GM12878 (cell line): ENCODE data around the gene C19orf47. TPM values are rescaled to one million over a fixed set of nuclear protein-coding genes. Genes with fewer than 3 reads are reported as not detected.

Experiments used
- ATAC-seq: fragments of 200-7000 bp; cut with Tn5 transposase; 3 replicates; pipeline ENCODE4 v1.9.1; 2020; ENCODE audit warnings: mild to moderate bottlenecking, moderate library complexity
- BruUV-seq: library from RNA; stranded (reverse); fragments of 400-500 nt; replicated peaks from 2 replicates; lab custom pipeline; 2021; lab: Mats Ljungman, UMichigan
- CTCF ChIA-PET: fragments of 300-600 bp; sonication (Branson Sonifier 250); formaldehyde crosslinking; extraction: SDS; loops from one replicate; lab custom pipeline; 2021; ENCODE audit warnings: inconsistent platforms; lab: Yijun Ruan, JAX
- POLR2A ChIA-PET: fragments of 350-600 bp; formaldehyde crosslinking; extraction: SDS; loops from one replicate; lab custom pipeline; 2021; ENCODE audit warnings: inconsistent platforms; lab: Charles Lee
- RAD21 ChIA-PET: fragments of 300-600 bp; sonication (Branson Sonifier 250); formaldehyde crosslinking; loops from one replicate; lab custom pipeline; 2023; ENCODE audit warnings: antibody characterized with exemption; ENCODE audit not compliant: unreplicated experiment; lab: Charles Lee
- SMC1A ChIA-PET: fragments of 300-600 bp; sonication (Branson Sonifier 250); formaldehyde crosslinking; loops from one replicate; lab custom pipeline; 2023; ENCODE audit not compliant: unreplicated experiment, uncharacterized antibody; lab: Charles Lee
- DNase-seq: peaks from one replicate; pipeline ENCODE4 v3.0.0-alpha.2; 2011; ENCODE audit warnings: low read depth, low spot score
- FAIRE-seq: peaks from 3 replicates; lab custom pipeline; 2011; peaks lifted over from hg19 to GRCh38; lab: Jason Lieb, UNC
- H2AFZ ChIP-seq: 2 replicates; pipeline ENCODE4 v1.6.0; 2011; ENCODE audit warnings: low read depth, low read length, control low read depth; ENCODE audit not compliant: control insufficient read depth
- H3K27ac ChIP-seq: 2 replicates; pipeline ENCODE4 v1.5.1; 2011; ENCODE audit warnings: control low read depth; ENCODE audit not compliant: control insufficient read depth, insufficient read depth
- H3K27me3 ChIP-seq, 2 experiments: replicated peaks in 1 of 2; 2 replicates each; pipeline versions ENCODE4 v1.6.0 to v1.6.1; 2011; ENCODE audit warnings: low read length in 1 of 2; ENCODE audit not compliant: control insufficient read depth in 2 of 2, insufficient read depth in 2 of 2
- H3K36me3 ChIP-seq, 2 experiments: 2 replicates each; pipeline ENCODE4 v1.5.1; 2011; ENCODE audit warnings: low read length in 1 of 2; ENCODE audit not compliant: control insufficient read depth in 2 of 2, insufficient read depth in 2 of 2
- H3K4me1 ChIP-seq: 2 replicates; pipeline ENCODE4 v1.6.1; 2011; ENCODE audit warnings: mild to moderate bottlenecking, low read length, moderate library complexity, mixed read lengths; ENCODE audit not compliant: control insufficient read depth, insufficient read depth
- H3K4me2 ChIP-seq: 2 replicates; pipeline ENCODE4 v1.6.0; 2011; ENCODE audit warnings: control low read depth; ENCODE audit not compliant: control insufficient read depth, insufficient read depth
- H3K4me3 ChIP-seq: fragments of 200-600 bp; sonication (generic); 2 replicates; pipeline ENCODE4 v1.5.1; 2016
- H3K79me2 ChIP-seq: 2 replicates; pipeline ENCODE4 v1.6.0; 2011; ENCODE audit warnings: low read length; ENCODE audit not compliant: control insufficient read depth, insufficient read depth
- H3K9ac ChIP-seq: 2 replicates; pipeline ENCODE4 v1.8.0; 2011; ENCODE audit warnings: low read length, control low read depth, mixed read lengths; ENCODE audit not compliant: control insufficient read depth, insufficient read depth
- H3K9me3 ChIP-seq: replicated peaks from 3 replicates; pipeline ENCODE4 v1.5.1; 2011; ENCODE audit warnings: mild to moderate bottlenecking, low read length; ENCODE audit not compliant: control insufficient read depth, insufficient read depth
- H4K20me1 ChIP-seq: 2 replicates; pipeline ENCODE4 v1.6.0; 2011; ENCODE audit not compliant: control insufficient read depth, insufficient read depth
- BHLHE40 ChIP-seq, 2 experiments: fragments of 450-650 bp in 1 of 2; IDR thresholded peaks; 2 replicates each; pipeline ENCODE4 v1.6.1; 2011 to 2017; ENCODE audit warnings: low read depth in 2 of 2, borderline replicate concordance in 1 of 2, improper control_type of control experiment in 1 of 2, low read length in 1 of 2, mild to moderate bottlenecking in 1 of 2
- CREB1 ChIP-seq: IDR thresholded peaks from 2 replicates; pipeline ENCODE4 v1.6.1; 2012; ENCODE audit warnings: low read depth, mild to moderate bottlenecking, inconsistent platforms
- IKZF1 ChIP-seq: fragments of 450-650 bp; conservative IDR thresholded peaks from 2 replicates; pipeline ENCODE4 v1.6.1; 2017; ENCODE audit warnings: antibody characterized with exemption, mild to moderate bottlenecking
- MTA3 ChIP-seq: IDR thresholded peaks from 2 replicates; pipeline ENCODE4 v1.6.1; 2012; ENCODE audit warnings: low read length, inconsistent platforms, borderline replicate concordance
- MXI1 ChIP-seq: fragments of 150-350 bp; IDR thresholded peaks from 2 replicates; pipeline ENCODE4 v1.6.1; 2011; ENCODE audit warnings: low read depth, mild to moderate bottlenecking, inconsistent platforms, low read length, improper control_type of control experiment
- RB1 ChIP-seq: fragments of 450-650 bp; formaldehyde crosslinking; IDR thresholded peaks from 2 replicates; pipeline ENCODE4 v1.6.1; 2017; ENCODE audit warnings: mild to moderate bottlenecking, borderline replicate concordance
- SMARCA5 ChIP-seq: fragments of 450-650 bp; IDR thresholded peaks from 2 replicates; pipeline ENCODE4 v1.6.1; 2017; ENCODE audit warnings: mild to moderate bottlenecking
- SPI1 ChIP-seq: IDR thresholded peaks from 2 replicates; pipeline ENCODE4 v1.6.1; 2011; ENCODE audit warnings: low read depth, mild to moderate bottlenecking, low read length, moderate library complexity, borderline replicate concordance; ENCODE audit not compliant: insufficient read depth
- STAT1 ChIP-seq: fragments of 450-650 bp; conservative IDR thresholded peaks from 2 replicates; pipeline ENCODE4 v1.6.1; 2014; ENCODE audit warnings: antibody characterized with exemption, mild to moderate bottlenecking
- TCF3 ChIP-seq: IDR thresholded peaks from 2 replicates; pipeline ENCODE4 v1.6.1; 2012; ENCODE audit warnings: low read depth, mild to moderate bottlenecking, low read length, borderline replicate concordance; ENCODE audit not compliant: insufficient read depth
- WRNIP1 ChIP-seq: IDR thresholded peaks from 2 replicates; pipeline ENCODE4 v1.6.1; 2011; ENCODE audit warnings: low read depth, low read length, improper control_type of control experiment, borderline replicate concordance
- WGBS: methylation state at CpG from one replicate; pipeline ENCODE4 v1.1.6; 2016; ENCODE audit warnings: low lambda C conversion rate; ENCODE audit not compliant: insufficient replicate concordance, insufficient coverage; ENCODE audit errors: missing lambda C conversion rate; 5-methylcytosine and 5-hydroxymethylcytosine counted together
- in situ Hi-C: fragments of 300-500 bp; cut with MboI; formaldehyde crosslinking; loops from 9 replicates; pipeline ENCODE4 v1.14.3; 2018; ENCODE audit warnings: mixed read lengths
- intact Hi-C: fragments of 100-400 bp; cut with micrococcal nuclease; formaldehyde crosslinking; loops from one replicate; pipeline ENCODE4 v1.14.2; 2022; ENCODE audit not compliant: unreplicated experiment
- polyA plus RNA-seq, 11 experiments: library from polyadenylated mRNA; depleted of rRNA in 4 of 11; unstranded in 6 of 11; stranded (reverse) in 5 of 11; fragments of >200 nt; fragmentation: Nextera tagmentation in 4 of 11; fragmentation: Illumina TruSeq in 1 of 11; extraction: Ambion mirVana in 4 of 11; extraction: Trizol in 1 of 11; gene quantifications; 1 replicate in 1 of 11; 2 replicates in 10 of 11; pipeline versions ENCODE4 v1.2.1 to v1.2.3, GENCODE V29; 2011 to 2016; ENCODE audit warnings: inconsistent platforms in 2 of 11, missing spikeins in 2 of 11, low read depth in 1 of 11
- total RNA-seq, 4 experiments: library from RNA; depleted of rRNA in 3 of 4; stranded (reverse); fragments of >200 nt in 3 of 4; fragmentation: Illumina TruSeq in 1 of 4; extraction: Trizol in 1 of 4; gene quantifications; 2 replicates each; pipeline versions ENCODE4 v1.2.1 to v1.2.3, GENCODE V29; 2013 to 2021
- TF ChIP-seq, protein P1 (sequence below): IDR thresholded peaks from 2 replicates; pipeline ENCODE4 v1.6.1; 2012; ENCODE audit warnings: mild to moderate bottlenecking, low read depth, low read length
- TF ChIP-seq, protein P2 (sequence below): IDR thresholded peaks from 2 replicates; pipeline ENCODE4 v1.6.1; 2011; ENCODE audit warnings: low read depth, low read length, improper control_type of control experiment, borderline replicate concordance

The C19orf47 gene
- total and polyA plus RNA-seq, 10 of the 15 experiments (the other 5 are each of a cell fraction or from before 2014, with no cell fraction given), result 0.11 to 29.1 (median 20.2) TPM

DNA sequence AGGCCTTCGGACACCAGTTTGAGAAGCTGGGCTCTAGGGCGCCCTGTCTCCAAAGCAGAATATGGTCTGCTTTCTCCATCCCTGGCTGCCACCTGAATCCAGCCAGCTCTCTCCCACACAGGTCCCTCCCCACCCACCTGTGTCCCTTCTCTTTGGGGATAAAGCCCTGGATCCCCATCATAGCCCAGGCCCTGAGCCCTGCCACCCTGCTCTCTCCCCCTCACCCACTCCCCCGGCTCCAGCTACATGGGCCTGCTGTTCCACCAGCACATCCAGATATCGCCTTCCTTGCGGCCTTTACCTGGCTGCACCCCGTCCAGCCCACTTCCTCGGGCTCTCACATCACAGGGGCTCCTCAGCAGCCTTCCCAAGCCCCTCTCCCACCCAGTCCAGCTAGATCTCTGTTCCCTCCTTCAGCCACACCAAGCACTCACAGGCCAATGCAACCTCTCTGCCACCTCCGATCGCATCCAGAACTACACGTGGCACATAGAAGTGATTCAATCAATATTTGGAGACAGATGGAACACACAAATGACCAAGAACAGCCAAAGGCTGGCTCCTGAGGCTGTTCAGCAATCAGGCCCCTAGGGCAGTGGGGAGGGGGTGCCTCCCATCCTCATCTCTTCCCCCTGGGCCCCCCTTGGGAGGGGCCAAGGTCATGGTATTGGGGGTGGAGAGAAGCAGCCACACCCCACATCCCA, 70.7 kb downstream of the C19orf47 start (continued):
- TF ChIP-seq, protein P1, sequence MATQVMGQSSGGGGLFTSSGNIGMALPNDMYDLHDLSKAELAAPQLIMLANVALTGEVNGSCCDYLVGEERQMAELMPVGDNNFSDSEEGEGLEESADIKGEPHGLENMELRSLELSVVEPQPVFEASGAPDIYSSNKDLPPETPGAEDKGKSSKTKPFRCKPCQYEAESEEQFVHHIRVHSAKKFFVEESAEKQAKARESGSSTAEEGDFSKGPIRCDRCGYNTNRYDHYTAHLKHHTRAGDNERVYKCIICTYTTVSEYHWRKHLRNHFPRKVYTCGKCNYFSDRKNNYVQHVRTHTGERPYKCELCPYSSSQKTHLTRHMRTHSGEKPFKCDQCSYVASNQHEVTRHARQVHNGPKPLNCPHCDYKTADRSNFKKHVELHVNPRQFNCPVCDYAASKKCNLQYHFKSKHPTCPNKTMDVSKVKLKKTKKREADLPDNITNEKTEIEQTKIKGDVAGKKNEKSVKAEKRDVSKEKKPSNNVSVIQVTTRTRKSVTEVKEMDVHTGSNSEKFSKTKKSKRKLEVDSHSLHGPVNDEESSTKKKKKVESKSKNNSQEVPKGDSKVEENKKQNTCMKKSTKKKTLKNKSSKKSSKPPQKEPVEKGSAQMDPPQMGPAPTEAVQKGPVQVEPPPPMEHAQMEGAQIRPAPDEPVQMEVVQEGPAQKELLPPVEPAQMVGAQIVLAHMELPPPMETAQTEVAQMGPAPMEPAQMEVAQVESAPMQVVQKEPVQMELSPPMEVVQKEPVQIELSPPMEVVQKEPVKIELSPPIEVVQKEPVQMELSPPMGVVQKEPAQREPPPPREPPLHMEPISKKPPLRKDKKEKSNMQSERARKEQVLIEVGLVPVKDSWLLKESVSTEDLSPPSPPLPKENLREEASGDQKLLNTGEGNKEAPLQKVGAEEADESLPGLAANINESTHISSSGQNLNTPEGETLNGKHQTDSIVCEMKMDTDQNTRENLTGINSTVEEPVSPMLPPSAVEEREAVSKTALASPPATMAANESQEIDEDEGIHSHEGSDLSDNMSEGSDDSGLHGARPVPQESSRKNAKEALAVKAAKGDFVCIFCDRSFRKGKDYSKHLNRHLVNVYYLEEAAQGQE, result no peak
- no peak for TF ChIP-seq STAT1
- TF ChIP-seq, all 136 proteins: peak for 0

DNA sequence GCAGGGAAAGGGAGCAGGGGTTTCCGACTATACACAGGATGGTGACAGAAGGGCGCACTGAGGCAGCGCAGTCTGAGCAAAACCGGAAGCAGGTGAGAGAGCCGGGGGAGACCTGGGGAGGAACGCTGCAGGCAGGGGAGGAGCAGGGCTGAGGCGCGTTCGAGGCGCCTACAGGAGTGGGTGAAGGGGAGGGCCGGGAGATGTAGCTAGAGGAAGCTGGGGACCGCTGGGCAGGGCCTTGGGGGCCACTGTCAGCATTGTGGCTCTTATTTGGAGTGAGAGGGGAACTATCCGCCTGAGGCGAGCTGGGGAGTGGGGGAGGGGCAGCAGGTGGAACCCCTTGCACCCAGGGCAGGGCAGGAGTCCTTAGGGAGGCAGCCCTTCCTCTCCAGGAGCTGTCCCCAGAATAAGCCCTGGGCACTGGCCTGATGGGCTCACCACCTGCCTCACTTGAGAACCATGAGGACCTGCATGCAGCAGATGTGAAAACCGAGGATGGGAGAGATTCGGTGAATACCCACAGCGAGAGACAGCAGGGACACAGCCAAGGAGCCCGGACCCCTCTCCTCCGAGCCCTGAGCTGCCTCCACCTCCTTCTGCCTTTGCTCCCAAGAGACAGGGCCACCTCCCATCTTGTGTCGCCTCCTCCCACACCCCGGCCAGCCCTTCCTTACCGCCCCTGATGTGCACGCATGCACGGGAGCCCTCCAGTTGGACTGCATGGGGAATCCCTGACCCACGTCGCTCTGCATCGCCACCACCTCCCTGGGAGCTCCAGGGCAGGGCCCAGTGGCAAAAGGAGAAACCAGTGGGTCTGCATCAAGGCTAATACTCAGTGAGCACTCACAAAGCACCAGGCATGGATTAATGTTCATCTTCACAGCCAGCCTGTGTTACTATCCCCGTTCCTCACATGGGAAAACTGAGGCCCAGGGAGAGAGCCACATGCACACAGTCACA, 73.3 kb downstream of the C19orf47 start:
- no peaks in the 10 kb centered on the region for H3K27me3 ChIP-seq
- RAD21 ChIA-PET, result interaction anchor here (1.3 kb wide), 1 partner anchor 31 kb away, joined by 3 read pairs; no protein-coding TSS in a partner anchor
- intact Hi-C loops (no loop called here), in situ Hi-C loops (no loop called here)
- no peaks in the 10 kb centered on the region for H3K9me3 ChIP-seq
- DNase-seq (no peak), FAIRE-seq (no peak), ATAC-seq (peak; percentile 80)
- H2AFZ ChIP-seq, result no peak overlapping the region
- H3K4me2 ChIP-seq, result peak overlapping the region; percentile 85
- CTCF ChIA-PET, result interaction anchor here (0.7 to 3.2 kb wide), 3 partner anchors 25 to 180 kb away, joined by 3 to 11 read pairs (median 3); no protein-coding TSS in a partner anchor
- SMC1A ChIA-PET, result interaction anchor here (0.5 to 1.1 kb wide), 4 partner anchors 9 to 187 kb away, joined by 3 to 4 read pairs (median 3); partner anchors contain the start of gene AKT2
- peaks cover 24% of the 10 kb centered on the region for H3K4me1 ChIP-seq
- BruUV-seq, result no TSS peak
- peaks cover 74% of the 10 kb centered on the region for H3K79me2 ChIP-seq
- peak overlapping the region; percentile 61 for H3K27ac ChIP-seq
- 62% methylated on average over 28 of the region's 28 CpGs for WGBS
- peak overlapping the region; percentile 29; the same call in 1 of the 2 replicates for H3K4me3 ChIP-seq
- peaks cover 3% of the 10 kb centered on the region; the same call in 1 of the 2 replicates for H4K20me1 ChIP-seq
- H3K36me3 ChIP-seq, result peaks cover 6 to 7% of the 10 kb centered on the region in 2 experiments; a peak in 3 of 4 replicates
- H3K9ac ChIP-seq, result peak overlapping the region; percentile 4; the same call in 1 of the 2 replicates
- POLR2A ChIA-PET, result interaction anchor here (0.8 to 2.5 kb wide), 2 partner anchors 9 to 11 kb away, joined by 3 to 15 read pairs; partner anchors contain the start of gene AKT2
- TF ChIP-seq MXI1, result peak; percentile 53; the same call in 1 of the 2 replicates
- TF ChIP-seq CREB1, result 0 out of 2 replicates have a peak, but pooled peaks have one; percentile 16
- peak in 1 of 2 experiments; percentile 74; a peak in 2 of 4 replicates for TF ChIP-seq BHLHE40 (IDR thresholded peaks at IDR 0.05; ENCODE audit: borderline replicate concordance in 1 of 2, low read depth in 2 of 2, low read length in 1 of 2)
- TF ChIP-seq WRNIP1, result no peak
- TF ChIP-seq SMARCA5, result no peak
- TF ChIP-seq RB1, result no peak
- no peak for TF ChIP-seq TCF3
- 0 out of 2 replicates have a peak, but pooled peaks have one; percentile 30 for TF ChIP-seq IKZF1
- TF ChIP-seq, protein P2, sequence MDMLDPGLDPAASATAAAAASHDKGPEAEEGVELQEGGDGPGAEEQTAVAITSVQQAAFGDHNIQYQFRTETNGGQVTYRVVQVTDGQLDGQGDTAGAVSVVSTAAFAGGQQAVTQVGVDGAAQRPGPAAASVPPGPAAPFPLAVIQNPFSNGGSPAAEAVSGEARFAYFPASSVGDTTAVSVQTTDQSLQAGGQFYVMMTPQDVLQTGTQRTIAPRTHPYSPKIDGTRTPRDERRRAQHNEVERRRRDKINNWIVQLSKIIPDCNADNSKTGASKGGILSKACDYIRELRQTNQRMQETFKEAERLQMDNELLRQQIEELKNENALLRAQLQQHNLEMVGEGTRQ, result no peak
- 0 out of 2 replicates have a peak, but pooled peaks have one; percentile 1 for TF ChIP-seq SPI1
- TF ChIP-seq MTA3, result no peak
